ENCODE measurements around the gene SLC25A34.

The SLC25A34 gene

DNA sequence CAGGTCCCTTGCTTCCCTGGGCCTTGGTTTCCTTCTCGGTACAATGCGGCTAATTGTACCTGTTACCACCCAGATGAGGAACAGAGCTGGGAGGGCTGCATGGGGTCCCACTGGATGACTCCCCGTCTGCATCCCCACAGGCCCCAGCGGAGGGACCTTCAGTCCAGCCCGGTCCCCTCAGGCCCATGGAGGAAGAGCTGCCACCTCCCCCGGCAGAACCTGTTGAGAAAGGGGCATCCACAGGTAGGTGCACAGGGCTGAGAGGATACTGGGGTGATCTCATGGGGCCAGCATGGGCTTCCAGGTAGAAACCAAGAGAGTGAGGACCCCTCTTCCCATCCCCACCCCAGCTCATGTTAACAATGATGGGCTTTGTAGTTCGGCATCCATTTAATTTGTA, 32.3 kb downstream of the SLC25A34 start:
- H3K79me2 ChIP-seq (ENCODE audit: control insufficient read depth, insufficient read depth, low read length, poor library complexity) = no peaks in the 10 kb centered on the region

DNA sequence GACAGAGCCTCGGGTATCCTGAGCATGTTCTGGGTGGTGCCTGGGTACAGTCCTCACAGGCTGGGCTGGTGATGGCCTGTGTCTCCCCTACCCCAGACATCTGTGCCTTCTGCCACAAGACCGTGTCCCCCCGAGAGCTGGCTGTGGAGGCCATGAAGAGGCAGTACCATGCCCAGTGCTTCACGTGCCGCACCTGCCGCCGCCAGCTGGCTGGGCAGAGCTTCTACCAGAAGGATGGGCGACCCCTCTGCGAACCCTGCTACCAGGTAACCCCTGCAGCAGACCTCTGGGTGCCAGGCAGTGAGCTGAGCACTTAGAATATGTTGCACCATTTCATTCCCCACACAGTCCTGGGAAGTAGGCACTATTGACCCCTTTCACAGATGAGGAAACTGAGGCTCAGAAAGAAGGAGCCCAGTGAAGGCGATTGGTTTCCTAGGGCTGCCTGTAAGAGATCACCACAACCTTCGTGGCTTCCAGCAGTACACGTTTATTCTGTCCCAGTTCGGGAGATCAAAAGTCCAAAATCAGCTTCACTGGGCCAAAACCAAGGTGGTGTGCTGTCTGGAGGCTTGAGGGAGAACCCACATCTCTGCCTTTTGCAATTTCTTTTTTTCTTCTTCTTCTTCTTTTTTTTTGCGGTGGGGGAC, 34.4 kb downstream of the SLC25A34 start:
- no peak overlapping the region for H4K91ac ChIP-seq (ENCODE audit: low read depth, low read length)
- no peak overlapping the region for H3K18ac ChIP-seq (ENCODE audit: low read length)
- no peak overlapping the region for H2BK5ac ChIP-seq (ENCODE audit: low read depth, low read length, poor library complexity)
- no peak overlapping the region for H3K23ac ChIP-seq (ENCODE audit: low read length)
- no peak overlapping the region for H2BK12ac ChIP-seq (ENCODE audit: low read length)
- H4K8ac ChIP-seq (ENCODE audit: low read depth, low read length) = no peak overlapping the region
- no peak overlapping the region for H3K27ac ChIP-seq (ENCODE audit: low read depth, low read length)
- peaks cover 3% of the 10 kb centered on the region for H3K9me3 ChIP-seq (ENCODE audit: insufficient read depth, low read depth, low read length)
- no peak overlapping the region for H3K4me2 ChIP-seq (ENCODE audit: low read length)
- H2BK120ac ChIP-seq (ENCODE audit: insufficient read depth, low read length, poor library complexity) = no peak overlapping the region
- no peak overlapping the region for H3K9ac ChIP-seq (ENCODE audit: low read length)
- no peak overlapping the region for H4K12ac ChIP-seq (ENCODE audit: low read depth, low read length)
- no peaks in the 10 kb centered on the region for H3K4me1 ChIP-seq (ENCODE audit: control insufficient read depth in 1 of 2, insufficient read depth in 2 of 2, low read length in 2 of 2)
- no peaks in the 10 kb centered on the region for H3K79me2 ChIP-seq (ENCODE audit: control insufficient read depth, insufficient read depth, low read length, poor library complexity)
- no peak overlapping the region for H2AK5ac ChIP-seq (ENCODE audit: low read length)
- peaks cover 82 to 86% of the 10 kb centered on the region in 2 experiments for H3K36me3 ChIP-seq (ENCODE audit: control insufficient read depth in 1 of 2, insufficient read depth in 2 of 2, low read length in 2 of 2)
- H2AFZ ChIP-seq (ENCODE audit: insufficient read depth, low read length, poor library complexity) = no peak overlapping the region
- H3K27me3 ChIP-seq (ENCODE audit: insufficient read depth, low read length) = no peaks in the 10 kb centered on the region
- no peak overlapping the region for H3K4ac ChIP-seq (ENCODE audit: low read depth, low read length)
- DNase-seq = no peak
- H3K4me3 ChIP-seq (ENCODE audit: low read depth, low read length) = peak overlapping the region; percentile 1
- no peak overlapping the region for H3K14ac ChIP-seq (ENCODE audit: low read length)
- H3K79me1 ChIP-seq (ENCODE audit: low read length) = no peaks in the 10 kb centered on the region
- WGBS (ENCODE audit: extremely low coverage, insufficient coverage, insufficient read length) = no CpG with 5 or more reads among the region's 14 CpGs

More for the DNA sequence above, 32.3 kb downstream of the SLC25A34 start:
- no peak overlapping the region for H2BK5ac ChIP-seq (ENCODE audit: low read depth, low read length, poor library complexity)
- H2BK12ac ChIP-seq (ENCODE audit: low read length) = no peak overlapping the region
- H3K23ac ChIP-seq (ENCODE audit: low read length) = no peak overlapping the region
- no peak for DNase-seq
- no peaks in the 10 kb centered on the region for H3K4me1 ChIP-seq (ENCODE audit: control insufficient read depth in 1 of 2, insufficient read depth in 2 of 2, low read length in 2 of 2)
- H2AFZ ChIP-seq (ENCODE audit: insufficient read depth, low read length, poor library complexity) = no peak overlapping the region
- no peak overlapping the region for H3K9ac ChIP-seq (ENCODE audit: low read length)
- H2BK120ac ChIP-seq (ENCODE audit: insufficient read depth, low read length, poor library complexity) = no peak overlapping the region
- peaks cover 84 to 91% of the 10 kb centered on the region in 2 experiments for H3K36me3 ChIP-seq (ENCODE audit: control insufficient read depth in 1 of 2, insufficient read depth in 2 of 2, low read length in 2 of 2)
- H3K4me2 ChIP-seq (ENCODE audit: low read length) = no peak overlapping the region
- no CpG with 5 or more reads among the region's 7 CpGs for WGBS (ENCODE audit: extremely low coverage, insufficient coverage, insufficient read length)
- H4K8ac ChIP-seq (ENCODE audit: low read depth, low read length) = no peak overlapping the region
- H2AK5ac ChIP-seq (ENCODE audit: low read length) = no peak overlapping the region
- H3K18ac ChIP-seq (ENCODE audit: low read length) = peak overlapping the region; percentile 38
- H3K14ac ChIP-seq (ENCODE audit: low read length) = no peak overlapping the region
- no peak overlapping the region for H3K27ac ChIP-seq (ENCODE audit: low read depth, low read length)
- no peaks in the 10 kb centered on the region for H3K79me1 ChIP-seq (ENCODE audit: low read length)
- H4K91ac ChIP-seq (ENCODE audit: low read depth, low read length) = no peak overlapping the region
- H3K9me3 ChIP-seq (ENCODE audit: insufficient read depth, low read depth, low read length) = peaks cover 1% of the 10 kb centered on the region
- no peaks in the 10 kb centered on the region for H3K27me3 ChIP-seq (ENCODE audit: insufficient read depth, low read length)
- no peak overlapping the region for H3K4ac ChIP-seq (ENCODE audit: low read depth, low read length)
- H3K4me3 ChIP-seq (ENCODE audit: low read depth, low read length) = no peak overlapping the region
- no peak overlapping the region for H4K12ac ChIP-seq (ENCODE audit: low read depth, low read length)

DNA sequence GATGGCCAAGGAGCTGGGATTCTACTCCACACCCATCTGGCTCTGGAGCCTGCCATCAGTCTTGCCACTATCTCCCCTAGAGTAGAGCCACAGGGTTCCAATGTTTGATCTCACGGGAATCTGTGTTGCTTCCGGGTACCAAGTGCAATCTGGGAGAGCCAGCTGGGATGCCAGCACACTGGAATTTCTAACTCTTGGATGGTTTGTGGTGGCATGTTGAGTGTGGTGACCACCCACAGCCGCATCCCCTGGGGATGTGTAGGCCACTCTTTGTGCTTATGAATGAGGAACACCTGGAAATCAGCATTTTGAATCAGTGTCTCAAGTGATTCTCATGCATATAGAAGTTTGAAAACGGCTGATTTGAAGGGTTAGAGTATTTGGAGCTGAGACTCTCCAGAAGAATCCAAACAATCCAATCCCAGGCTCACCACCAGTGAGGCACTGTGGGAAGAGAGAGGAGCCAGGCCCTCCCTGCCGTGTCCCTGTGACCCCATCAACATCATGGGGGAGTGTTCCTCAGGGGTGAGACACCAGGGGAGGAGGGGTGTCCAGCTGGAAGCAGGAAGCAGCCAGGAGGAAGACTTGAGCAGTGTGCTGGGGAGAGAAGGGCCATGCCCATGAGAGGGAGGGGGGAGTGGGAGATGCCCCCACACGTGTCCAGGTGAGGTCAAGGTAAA, 35.9 kb downstream of the SLC25A34 start:
- no peak overlapping the region for H2AK5ac ChIP-seq (ENCODE audit: low read length)
- H3K27me3 ChIP-seq (ENCODE audit: insufficient read depth, low read length) = no peaks in the 10 kb centered on the region
- H3K9me3 ChIP-seq (ENCODE audit: insufficient read depth, low read depth, low read length) = peaks cover 3% of the 10 kb centered on the region
- no peak overlapping the region for H4K8ac ChIP-seq (ENCODE audit: low read depth, low read length)
- H3K36me3 ChIP-seq (ENCODE audit: control insufficient read depth in 1 of 2, insufficient read depth in 2 of 2, low read length in 2 of 2) = peaks cover 84 to 85% of the 10 kb centered on the region in 2 experiments
- H3K27ac ChIP-seq (ENCODE audit: low read depth, low read length) = no peak overlapping the region
- no peak overlapping the region for H3K4me2 ChIP-seq (ENCODE audit: low read length)
- WGBS (ENCODE audit: extremely low coverage, insufficient coverage, insufficient read length) = no CpG with 5 or more reads among the region's 6 CpGs
- H3K23ac ChIP-seq (ENCODE audit: low read length) = no peak overlapping the region
- H2BK12ac ChIP-seq (ENCODE audit: low read length) = no peak overlapping the region
- no peak overlapping the region for H3K4me3 ChIP-seq (ENCODE audit: low read depth, low read length)
- H3K18ac ChIP-seq (ENCODE audit: low read length) = no peak overlapping the region
- H2AFZ ChIP-seq (ENCODE audit: insufficient read depth, low read length, poor library complexity) = no peak overlapping the region
- H2BK120ac ChIP-seq (ENCODE audit: insufficient read depth, low read length, poor library complexity) = no peak overlapping the region
- no peak overlapping the region for H3K4ac ChIP-seq (ENCODE audit: low read depth, low read length)
- no peak overlapping the region for H2BK5ac ChIP-seq (ENCODE audit: low read depth, low read length, poor library complexity)
- H4K91ac ChIP-seq (ENCODE audit: low read depth, low read length) = no peak overlapping the region
- no peak for DNase-seq
- H3K4me1 ChIP-seq (ENCODE audit: control insufficient read depth in 1 of 2, insufficient read depth in 2 of 2, low read length in 2 of 2) = no peaks in the 10 kb centered on the region
- no peaks in the 10 kb centered on the region for H3K79me1 ChIP-seq (ENCODE audit: low read length)
- H3K14ac ChIP-seq (ENCODE audit: low read length) = no peak overlapping the region
- no peak overlapping the region for H4K12ac ChIP-seq (ENCODE audit: low read depth, low read length)
- no peak overlapping the region for H3K9ac ChIP-seq (ENCODE audit: low read length)
- no peaks in the 10 kb centered on the region for H3K79me2 ChIP-seq (ENCODE audit: control insufficient read depth, insufficient read depth, low read length, poor library complexity)

DNA sequence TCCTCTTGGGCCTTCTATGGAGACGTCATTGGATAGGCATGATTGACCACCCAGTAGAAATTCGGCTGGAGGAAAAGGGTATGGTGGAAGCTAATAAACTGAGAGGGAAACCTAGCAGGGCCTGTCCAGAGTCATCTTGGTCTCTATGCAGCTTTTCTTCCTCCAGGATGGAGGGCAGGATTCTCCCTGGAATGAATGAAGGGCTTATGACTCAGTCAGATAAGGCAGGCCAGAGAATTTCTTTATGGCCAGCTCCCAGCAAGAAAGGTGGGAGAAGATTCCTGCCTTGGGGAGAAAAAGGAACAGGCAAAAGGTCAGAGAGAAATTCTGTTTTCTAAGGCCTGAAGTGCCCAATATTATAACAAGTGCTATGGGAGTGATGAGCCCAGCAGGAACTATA, 39.6 kb downstream of the SLC25A34 start:
- H3K4ac ChIP-seq (ENCODE audit: low read depth, low read length) = no peak overlapping the region
- H3K9me3 ChIP-seq (ENCODE audit: insufficient read depth, low read depth, low read length) = peaks cover 2% of the 10 kb centered on the region
- H2BK5ac ChIP-seq (ENCODE audit: low read depth, low read length, poor library complexity) = no peak overlapping the region
- H3K36me3 ChIP-seq (ENCODE audit: control insufficient read depth in 1 of 2, insufficient read depth in 2 of 2, low read length in 2 of 2) = peaks cover 84 to 87% of the 10 kb centered on the region in 2 experiments
- H3K4me1 ChIP-seq (ENCODE audit: control insufficient read depth in 1 of 2, insufficient read depth in 2 of 2, low read length in 2 of 2) = no peaks in the 10 kb centered on the region
- no peak overlapping the region for H3K27ac ChIP-seq (ENCODE audit: low read depth, low read length)
- no peaks in the 10 kb centered on the region for H3K79me1 ChIP-seq (ENCODE audit: low read length)
- no peak overlapping the region for H4K12ac ChIP-seq (ENCODE audit: low read depth, low read length)
- no peak overlapping the region for H4K91ac ChIP-seq (ENCODE audit: low read depth, low read length)
- no peaks in the 10 kb centered on the region for H3K79me2 ChIP-seq (ENCODE audit: control insufficient read depth, insufficient read depth, low read length, poor library complexity)
- no peaks in the 10 kb centered on the region for H3K27me3 ChIP-seq (ENCODE audit: insufficient read depth, low read length)
- H3K18ac ChIP-seq (ENCODE audit: low read length) = no peak overlapping the region
- H2AFZ ChIP-seq (ENCODE audit: insufficient read depth, low read length, poor library complexity) = no peak overlapping the region
- H2AK5ac ChIP-seq (ENCODE audit: low read length) = no peak overlapping the region
- H4K8ac ChIP-seq (ENCODE audit: low read depth, low read length) = no peak overlapping the region
- no CpG with 5 or more reads among the region's 2 CpGs for WGBS (ENCODE audit: extremely low coverage, insufficient coverage, insufficient read length)
- no peak for DNase-seq
- H3K14ac ChIP-seq (ENCODE audit: low read length) = no peak overlapping the region
- no peak overlapping the region for H3K23ac ChIP-seq (ENCODE audit: low read length)
- H2BK12ac ChIP-seq (ENCODE audit: low read length) = no peak overlapping the region
- no peak overlapping the region for H2BK120ac ChIP-seq (ENCODE audit: insufficient read depth, low read length, poor library complexity)
- H3K4me3 ChIP-seq (ENCODE audit: low read depth, low read length) = no peak overlapping the region
- no peak overlapping the region for H3K9ac ChIP-seq (ENCODE audit: low read length)
- no peak overlapping the region for H3K4me2 ChIP-seq (ENCODE audit: low read length)
